Mesangial cell (primary cell): ENCODE data around the gene FEM1A. TPM values are rescaled to one million over a fixed set of nuclear protein-coding genes. Genes with fewer than 3 reads are reported as not detected.

Source experiments
- total RNA-seq: library from RNA; depleted of rRNA; stranded (reverse); fragments of >200 nt; gene quantifications from 2 replicates; pipeline ENCODE4 v1.2.3, GENCODE V29; 2015

The FEM1A gene, protein sequence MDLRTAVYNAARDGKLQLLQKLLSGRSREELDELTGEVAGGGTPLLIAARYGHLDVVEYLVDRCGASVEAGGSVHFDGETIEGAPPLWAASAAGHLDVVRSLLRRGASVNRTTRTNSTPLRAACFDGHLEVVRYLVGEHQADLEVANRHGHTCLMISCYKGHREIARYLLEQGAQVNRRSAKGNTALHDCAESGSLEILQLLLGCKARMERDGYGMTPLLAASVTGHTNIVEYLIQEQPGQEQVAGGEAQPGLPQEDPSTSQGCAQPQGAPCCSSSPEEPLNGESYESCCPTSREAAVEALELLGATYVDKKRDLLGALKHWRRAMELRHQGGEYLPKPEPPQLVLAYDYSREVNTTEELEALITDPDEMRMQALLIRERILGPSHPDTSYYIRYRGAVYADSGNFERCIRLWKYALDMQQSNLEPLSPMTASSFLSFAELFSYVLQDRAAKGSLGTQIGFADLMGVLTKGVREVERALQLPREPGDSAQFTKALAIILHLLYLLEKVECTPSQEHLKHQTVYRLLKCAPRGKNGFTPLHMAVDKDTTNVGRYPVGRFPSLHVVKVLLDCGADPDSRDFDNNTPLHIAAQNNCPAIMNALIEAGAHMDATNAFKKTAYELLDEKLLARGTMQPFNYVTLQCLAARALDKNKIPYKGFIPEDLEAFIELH
- 14.7 and 15.1 TPM in 2 replicates for total RNA-seq

DNA sequence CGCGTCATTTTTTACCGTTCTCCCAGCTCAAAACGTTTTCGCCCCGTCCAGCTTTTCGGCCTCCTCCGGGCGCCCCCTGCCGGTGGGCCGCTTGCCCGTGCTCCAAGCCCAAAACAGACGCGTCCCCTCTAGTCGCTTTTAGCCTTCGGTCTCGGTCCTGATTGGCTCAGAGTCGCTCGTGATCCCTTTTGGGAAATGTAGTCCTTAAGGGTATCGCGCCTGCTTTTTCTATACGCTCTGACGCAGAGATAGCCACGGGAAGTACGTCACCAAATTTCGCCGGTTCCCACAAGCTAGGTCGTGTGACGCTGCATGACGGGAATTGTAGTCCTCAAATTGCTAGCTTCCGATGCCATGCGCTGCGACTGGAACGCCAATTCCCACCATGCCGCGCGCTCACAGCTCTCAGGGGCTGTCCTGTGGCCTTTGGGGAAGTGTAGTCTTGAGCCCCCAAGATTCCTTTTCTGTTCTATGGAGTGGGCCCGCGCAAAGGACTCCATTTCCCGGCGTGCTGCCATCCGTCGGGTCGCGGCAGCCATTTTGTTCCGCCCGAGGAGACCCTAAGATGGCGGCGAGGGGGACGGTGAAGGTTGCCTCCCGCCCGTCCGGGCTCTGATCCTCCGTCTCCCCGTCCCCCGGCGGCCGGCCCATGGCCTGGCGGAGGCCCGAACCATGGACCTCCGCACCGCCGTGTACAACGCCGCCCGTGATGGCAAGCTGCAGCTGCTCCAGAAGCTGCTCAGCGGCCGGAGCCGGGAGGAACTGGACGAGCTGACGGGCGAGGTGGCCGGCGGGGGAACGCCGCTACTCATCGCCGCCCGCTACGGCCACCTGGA is at the start of gene FEM1A:
TSS of gene FEM1A (plus strand) at position 552 of the 836 bp plus-strand sequence. CDS start at position 673, 121 bp downstream.

DNA sequence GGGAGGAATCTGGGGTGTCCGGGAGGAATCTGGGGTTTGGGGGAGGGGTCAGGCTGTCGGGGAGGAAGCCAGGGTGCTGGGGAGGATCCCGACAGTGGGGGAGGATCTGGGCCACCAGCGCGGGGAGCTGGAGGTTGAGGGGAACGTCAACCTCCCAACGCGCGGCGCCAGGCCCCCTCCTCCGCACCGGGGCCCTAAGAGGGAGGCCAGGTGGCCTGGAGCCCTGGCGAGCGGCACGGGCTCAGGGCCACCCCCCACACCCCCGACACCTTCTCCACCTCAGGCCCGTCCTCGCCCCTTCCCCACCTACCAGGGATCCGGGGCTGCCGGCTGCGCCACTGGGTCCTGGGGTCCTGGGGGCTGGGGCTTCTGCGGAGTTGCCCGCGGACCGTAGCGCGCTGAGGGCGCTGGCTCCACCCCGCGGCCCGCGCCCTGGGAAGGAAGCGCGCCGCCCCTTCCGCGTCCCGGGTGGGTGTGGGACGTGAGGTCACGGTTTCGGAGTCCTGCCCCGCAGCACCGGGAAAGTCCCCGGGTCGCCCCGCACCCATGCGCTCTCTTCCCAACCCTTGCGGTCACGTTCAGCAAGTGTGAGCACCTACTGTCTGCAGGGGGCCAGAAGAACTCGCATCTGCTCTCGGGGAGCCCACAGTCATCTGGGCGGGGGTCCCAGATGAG is 39.9 kb downstream of the FEM1A start, which contains the start of gene TICAM1:
TSS of gene TICAM1 (minus strand) at position 409 of the 675 bp plus-strand sequence. CDS start 13,335 bp downstream, outside the sequence.

Other genes starting within 250 kb of the FEM1A start
- gene SEMA6B, start 232.1 kb upstream of the FEM1A start, total RNA-seq, result 0.49 and 3.3 TPM in 2 replicates
- gene TNFAIP8L1, start 152.2 kb upstream of the FEM1A start, total RNA-seq, result 3.3 and 10.8 TPM in 2 replicates
- 129 and 171 TPM in 2 replicates for gene MYDGF, start 121.4 kb upstream of the FEM1A start, total RNA-seq
- 57.8 and 127 TPM in 2 replicates for gene DPP9, start 67.9 kb upstream of the FEM1A start, total RNA-seq
- 7.7 and 9.1 TPM in 2 replicates for gene TICAM1, start 40.0 kb downstream of the FEM1A start, total RNA-seq
- gene PLIN3, start 75.9 kb downstream of the FEM1A start, total RNA-seq, result 234 and 242 TPM in 2 replicates
- gene ARRDC5, start 111.2 kb downstream of the FEM1A start, total RNA-seq, result not detected in 2 replicates
- gene UHRF1, start 117.8 kb downstream of the FEM1A start, total RNA-seq, result 18.3 and 131 TPM in 2 replicates
- 17.4 and 35.7 TPM in 2 replicates for gene KDM4B, start 177.4 kb downstream of the FEM1A start, total RNA-seq